M059J (cell line): ENCODE measurements around the gene PROS1. TPM values are rescaled to one million over a fixed set of nuclear protein-coding genes. Genes with fewer than 3 reads are reported as not detected.
"Not testable (repeated sequence)": the region's sequence is repeated elsewhere in the genome, so short reads cannot be mapped to it uniquely, and the experiment has no call there.

ENCODE experiments used
- DNase-seq: peaks from one replicate; pipeline ENCODE4 v3.0.0-alpha.2; 2012; ENCODE audit warnings: low read depth
- total RNA-seq: library from RNA; depleted of rRNA; stranded (reverse); fragments of >200 nt; shearing (Covaris generic); gene quantifications from 2 replicates; pipeline ENCODE4 v1.2.3, GENCODE V29; 2014

Gene PROS1
- total RNA-seq, 1 experiment from 2014 or later = 4.0 TPM

DNA sequence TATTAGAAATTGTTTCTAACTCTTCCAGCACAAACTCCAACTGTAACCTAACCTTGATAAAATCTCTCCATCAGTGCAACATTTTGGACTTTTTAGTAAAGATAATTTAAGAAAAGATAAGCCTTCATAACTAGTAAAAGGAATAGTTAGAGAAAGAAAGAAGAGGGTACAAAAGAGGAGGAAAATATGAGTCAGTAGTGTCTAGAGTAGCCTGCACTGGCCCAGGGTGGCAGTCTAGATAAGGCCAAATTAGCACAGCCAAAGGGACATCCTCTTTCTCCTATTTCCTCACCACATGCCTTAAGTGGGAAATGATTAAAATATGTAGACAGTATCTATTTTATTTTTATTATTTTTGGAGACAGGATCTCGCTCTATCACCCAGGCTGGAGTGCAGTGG lies 3.7 kb downstream of the PROS1 start:
- DNase-seq = no peak

DNA sequence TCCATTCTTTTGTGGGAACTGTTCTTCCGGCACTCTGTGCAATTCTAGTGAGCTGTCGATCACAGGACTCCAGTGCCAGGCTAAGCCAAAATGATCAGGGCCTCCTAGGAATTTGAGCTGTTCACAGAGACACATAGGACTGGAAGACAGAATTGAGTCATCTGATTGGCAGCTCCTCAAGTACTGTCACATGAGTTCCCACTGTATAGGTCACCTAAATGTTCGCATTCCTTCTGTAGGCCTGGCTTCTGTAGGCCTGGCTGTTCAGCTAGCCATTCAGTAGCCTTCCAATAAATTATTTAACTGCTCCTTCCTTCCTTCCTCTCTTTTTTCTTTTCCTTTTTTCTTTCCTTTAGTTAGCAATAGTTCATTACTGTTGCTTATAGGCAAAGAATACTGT lies 4.3 kb downstream of the PROS1 start:
- DNase-seq = peak; percentile 57

DNA sequence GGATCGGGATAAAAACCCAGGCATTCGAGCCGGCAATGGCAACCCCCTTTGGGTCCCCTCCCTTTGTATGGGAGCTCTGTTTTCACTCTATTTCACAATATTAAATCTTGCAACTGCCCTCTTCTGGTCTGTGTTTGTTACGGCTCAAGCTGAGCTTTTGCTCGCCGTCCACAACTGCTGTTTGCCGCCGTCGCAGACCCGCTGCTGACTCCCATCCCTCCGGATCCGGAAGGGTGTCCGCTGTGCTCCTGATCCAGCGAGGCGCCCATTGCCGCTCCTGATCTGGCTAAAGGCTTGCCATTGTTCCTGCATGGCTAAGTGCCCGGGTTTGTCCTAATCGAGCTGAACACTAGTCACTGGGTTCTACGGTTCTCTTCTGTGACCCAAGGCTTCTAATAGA lies 8.6 kb downstream of the PROS1 start:
- not testable (repeated sequence) for DNase-seq

DNA sequence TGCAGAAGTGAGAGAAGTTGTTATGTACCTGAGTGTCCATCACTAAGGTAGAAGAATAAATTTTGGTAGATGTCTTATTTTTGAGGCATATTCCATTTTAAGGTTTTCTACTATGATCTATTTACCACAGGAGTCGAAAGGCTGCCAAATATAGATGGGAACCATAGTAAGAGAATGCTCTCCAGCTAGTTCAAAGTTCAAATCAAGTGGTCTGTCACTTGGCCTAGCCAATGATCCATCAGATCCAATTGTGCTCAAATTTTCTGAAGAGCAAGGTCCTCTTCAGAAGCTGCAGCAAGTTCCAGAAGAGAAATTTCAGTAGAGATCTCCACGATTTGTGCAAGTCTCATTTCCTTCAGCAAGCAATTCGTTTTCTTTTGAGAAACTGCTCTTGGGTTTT lies 10.9 kb downstream of the PROS1 start:
- no peak for DNase-seq

DNA sequence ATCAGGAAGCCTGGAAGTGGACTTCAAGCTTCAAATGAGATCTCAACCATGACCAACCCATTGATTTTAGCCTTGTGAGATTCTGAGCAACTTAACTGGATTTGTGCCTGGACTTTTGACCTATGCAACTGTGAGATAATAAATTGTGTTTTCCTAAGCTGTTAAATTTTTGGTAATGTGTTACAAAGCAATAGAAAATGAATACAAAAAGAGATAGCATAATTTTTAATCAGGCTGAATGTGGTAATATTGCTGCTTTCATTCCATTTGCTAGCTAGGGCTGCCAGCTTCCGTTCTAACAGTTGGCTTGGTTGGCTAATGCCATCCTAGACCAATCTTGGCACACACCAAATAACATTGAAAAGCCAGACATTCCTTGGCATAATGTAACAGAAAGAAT lies 12.2 kb downstream of the PROS1 start:
- no peak for DNase-seq

DNA sequence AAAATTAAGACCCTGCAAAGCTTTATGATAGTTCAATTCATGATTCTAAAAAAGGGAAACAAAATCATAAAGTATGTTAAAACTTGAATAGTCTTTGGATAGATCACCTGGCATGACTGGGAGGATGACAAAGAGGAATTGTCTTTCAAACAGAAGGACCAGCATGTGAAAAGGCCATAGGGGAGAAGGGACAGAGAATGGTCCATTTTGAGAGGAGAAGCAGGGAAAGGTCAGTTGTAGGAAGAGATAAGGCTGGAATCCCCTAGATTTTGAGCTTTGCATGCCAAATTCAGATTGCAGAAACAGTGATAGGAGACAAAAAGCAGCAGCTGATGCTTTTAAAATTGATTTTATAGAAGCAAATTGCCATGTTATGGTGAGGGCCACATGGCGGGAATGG lies 12.7 kb downstream of the PROS1 start:
- no peak for DNase-seq

DNA sequence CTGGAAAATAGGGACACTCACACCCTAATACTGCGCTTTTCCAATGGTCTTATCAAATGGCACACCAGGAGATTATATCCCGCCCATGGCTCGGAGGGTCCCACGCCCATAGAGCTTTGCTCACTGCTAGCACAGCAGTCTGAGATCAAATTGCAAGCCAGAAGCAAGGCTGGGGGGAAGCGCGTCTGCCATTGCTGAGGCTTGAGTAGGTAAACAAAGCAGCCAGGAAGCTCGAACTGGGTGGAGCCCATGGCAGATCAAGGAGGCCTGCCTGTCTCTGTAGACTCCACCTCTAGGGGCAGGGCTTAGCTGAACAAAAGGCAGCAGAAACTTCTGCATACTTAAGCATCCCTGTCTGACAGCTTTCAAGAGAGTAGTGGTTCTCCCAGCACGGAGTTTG lies 23.7 kb downstream of the PROS1 start:
- peak; percentile 10 for DNase-seq

DNA sequence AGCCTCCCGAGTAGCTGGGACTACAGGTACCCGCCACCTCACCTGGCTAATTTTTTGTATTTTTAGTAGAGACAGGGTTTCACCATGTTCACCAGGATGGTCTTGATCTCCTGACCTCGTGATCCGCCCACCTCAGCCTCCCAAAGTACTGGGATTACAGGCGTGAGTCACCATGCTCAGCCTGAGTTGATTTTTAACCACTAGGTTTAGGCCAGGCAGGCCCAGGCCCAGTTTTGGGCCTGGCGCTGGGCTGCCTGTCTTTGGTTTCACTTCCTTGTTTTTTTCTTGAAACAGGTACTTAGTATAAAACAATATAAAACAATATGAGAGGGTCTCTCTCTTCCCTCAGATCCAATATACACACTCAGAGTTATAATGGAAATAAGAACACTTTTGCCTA lies 36.2 kb downstream of the PROS1 start:
- not testable (repeated sequence) for DNase-seq

DNA sequence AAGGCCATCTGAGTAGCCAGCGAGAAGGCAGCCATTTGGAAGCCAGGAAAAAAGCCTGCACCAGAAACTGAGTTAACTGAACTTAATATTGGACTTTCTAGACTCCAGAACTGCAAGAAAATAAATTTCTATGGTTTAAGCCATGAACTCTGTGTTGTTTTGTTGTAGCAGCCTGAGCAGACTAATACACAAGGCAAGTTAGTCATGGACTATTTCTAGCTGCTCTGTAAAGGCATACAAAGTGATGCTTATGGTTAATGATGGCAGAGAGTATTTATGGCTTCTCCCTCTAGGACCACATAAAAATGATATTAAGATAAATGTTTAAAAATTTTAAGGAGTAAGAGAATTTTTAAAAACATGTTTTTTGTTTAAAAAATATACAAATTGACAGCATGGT lies 37.1 kb downstream of the PROS1 start:
- no peak for DNase-seq

DNA sequence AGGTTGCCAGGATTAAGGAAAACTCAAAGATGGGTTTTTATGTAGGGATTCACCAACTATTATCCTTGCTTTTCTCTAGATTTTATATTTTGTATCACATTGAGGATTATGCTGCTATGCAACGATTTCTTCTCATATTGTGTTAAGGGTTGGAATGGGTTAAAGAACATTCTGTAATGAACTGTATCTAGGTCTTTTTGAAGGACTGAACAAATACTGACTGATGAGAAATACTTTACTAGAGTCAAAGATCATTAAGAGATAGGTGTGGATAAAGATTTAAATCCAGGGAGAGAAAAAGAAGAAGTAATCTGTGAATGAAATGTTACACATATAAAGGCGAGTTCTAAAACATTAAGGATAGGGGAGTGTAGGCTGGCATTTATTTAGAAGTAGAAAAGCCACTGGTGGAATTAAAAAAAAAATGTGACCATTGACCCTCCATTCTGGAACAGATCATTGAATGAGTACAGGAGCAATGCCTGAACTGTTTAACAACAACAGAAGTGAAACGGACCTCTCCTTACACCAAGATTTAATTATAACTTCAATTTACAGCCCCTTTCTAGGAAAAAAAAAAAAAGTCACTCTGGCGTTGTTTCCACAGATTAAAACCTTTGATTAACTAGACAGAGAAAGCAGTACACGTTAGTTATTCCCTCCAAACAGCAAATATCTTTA lies 39.2 kb downstream of the PROS1 start:
- DNase-seq = no peak

DNA sequence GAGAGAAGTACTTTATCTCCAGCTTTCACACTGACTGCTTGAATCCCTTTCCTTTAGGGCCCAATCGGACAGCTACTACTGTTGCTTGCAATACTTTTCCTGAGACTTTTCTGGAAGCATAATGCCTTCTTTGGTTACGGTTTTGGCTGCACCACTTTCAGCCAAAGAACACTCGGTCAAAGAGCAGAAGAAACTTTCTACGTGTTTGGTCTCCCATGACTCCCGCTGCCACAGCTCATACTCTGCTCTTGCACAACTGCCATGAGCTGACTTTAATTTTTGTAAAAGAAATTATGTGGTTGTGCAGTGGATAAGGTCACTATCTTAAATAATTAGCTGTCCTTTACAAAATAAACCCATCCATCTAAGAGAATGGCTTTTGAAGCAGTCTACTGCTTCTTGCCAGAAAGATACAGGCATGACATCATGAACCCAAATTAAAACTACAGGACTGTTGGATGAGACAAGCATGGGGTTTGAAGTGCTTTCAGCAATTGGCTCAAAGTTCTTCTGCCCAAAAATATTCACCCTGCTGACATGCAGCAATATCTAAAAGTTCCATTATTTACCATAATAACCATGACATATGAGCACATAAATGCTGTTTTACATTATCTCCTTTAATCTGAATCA lies 42.0 kb downstream of the PROS1 start:
- DNase-seq = no peak

DNA sequence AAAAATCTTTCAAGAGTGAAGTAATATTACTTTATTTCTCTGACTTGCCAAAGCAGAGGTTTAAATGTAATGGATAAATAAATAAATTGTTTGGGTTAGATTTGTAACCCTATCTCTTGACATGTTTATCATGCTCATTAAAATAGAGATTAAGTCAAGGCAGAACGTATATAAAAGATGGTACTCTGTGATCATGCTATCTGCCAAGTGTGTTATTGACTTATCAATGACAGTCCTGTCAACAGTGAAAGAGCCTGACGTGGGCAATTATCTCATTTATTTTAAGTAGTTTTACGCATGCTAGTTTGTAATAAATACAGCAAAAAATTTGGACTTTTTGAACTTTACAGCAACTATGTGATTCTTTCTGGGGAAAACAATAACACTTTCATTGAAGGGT lies 43.7 kb downstream of the PROS1 start:
- DNase-seq = no peak

DNA sequence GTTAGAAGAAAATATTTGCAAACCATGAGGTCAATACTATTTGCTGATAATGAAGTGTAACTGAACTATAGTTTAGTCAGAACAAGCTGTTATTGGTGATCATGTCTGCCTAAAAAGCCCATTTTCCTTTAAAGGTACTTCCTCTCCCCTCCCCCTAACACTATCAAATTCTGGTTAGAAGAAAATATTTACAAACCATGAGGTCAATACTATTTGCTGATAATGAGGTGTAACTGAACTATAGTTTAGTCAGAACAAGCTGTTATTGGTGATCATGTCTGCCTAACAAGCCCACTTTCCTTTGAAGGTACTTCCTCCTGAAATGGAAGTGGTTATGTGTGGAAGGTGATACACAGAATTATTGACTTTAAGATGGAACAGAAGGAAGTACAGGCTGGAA lies 46.9 kb downstream of the PROS1 start:
- DNase-seq = no peak

DNA sequence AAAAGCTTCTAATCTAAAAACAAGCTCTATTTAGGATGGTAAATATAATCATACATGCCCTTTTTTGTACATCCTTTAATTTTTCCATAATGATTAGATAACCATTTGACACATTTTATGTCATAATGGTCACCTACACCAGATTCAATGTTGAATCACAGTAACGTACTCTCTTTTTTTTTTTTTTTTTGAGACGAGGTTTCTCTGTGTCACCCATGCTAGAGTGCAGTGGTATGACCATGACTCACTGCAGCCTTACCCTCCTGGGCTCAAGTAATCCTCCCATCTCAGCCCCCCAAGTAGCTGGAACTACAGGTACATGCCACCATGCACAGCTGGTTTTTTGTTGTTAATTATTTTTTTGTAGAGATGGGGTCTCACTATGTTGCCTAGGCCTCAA lies 49.2 kb downstream of the PROS1 start:
- peak; percentile 17 for DNase-seq

DNA sequence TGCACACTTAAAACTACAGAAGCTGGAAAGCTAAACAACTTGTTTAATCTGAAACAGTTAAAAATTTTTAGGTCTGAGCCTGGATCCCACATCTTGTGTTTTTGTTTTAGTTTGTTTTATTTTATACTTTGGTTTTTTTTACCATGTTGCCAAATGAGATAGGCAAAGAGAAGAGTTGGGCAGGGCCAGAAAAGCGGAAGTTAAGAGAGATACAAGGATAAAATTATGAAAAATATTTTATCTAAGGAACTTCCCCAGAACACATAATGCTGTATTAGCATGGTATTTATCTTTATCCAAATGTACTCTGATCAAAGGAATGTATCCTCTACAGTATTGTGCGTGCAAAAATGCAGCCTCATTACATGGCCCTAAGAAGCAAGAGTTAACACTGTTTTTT lies 50.7 kb downstream of the PROS1 start:
- no peak for DNase-seq

DNA sequence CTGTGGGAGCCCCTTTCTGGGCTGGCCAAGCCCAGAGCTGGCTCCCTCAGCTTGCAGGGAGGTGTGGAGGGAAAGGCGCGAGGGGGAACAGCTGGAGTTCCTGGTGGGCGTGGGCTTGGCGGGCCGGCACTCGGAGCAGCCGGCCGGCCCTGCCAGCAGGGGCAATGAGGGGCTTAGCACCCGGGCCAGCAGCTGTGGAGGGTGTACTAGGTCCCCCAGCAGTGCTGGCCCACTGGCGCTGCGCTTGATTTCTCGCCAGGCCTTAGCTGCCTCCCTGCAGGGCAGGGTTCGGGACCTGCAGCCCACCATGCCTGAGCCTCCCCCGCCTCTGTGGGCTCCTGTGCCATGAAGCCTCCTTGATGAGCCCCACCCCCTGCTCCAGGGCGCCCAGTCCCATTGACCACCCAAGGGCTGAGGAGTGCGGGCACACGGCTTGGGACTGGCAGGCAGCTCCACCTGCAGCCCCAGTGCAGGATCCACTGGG lies 56.1 kb downstream of the PROS1 start:
- not testable (repeated sequence) for DNase-seq

DNA sequence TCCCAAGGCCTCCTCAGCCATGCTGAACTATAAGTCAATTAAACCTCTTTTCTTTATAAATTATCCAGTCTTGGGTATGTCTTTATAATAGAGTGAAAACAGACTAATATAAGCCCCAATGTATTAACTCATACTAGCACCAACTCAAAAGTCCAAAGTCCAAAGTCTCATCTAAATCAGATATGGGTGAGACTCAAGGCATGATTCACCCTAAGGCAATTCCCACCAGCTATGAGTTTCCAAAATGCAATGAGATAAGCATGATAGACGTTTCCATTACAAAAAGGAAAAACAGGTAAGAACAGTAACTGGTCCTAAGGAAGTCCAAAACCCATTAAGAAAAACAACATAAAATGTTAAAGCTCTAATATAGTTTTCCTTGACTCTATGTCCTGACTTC lies 60.1 kb downstream of the PROS1 start:
- not testable (repeated sequence) for DNase-seq

DNA sequence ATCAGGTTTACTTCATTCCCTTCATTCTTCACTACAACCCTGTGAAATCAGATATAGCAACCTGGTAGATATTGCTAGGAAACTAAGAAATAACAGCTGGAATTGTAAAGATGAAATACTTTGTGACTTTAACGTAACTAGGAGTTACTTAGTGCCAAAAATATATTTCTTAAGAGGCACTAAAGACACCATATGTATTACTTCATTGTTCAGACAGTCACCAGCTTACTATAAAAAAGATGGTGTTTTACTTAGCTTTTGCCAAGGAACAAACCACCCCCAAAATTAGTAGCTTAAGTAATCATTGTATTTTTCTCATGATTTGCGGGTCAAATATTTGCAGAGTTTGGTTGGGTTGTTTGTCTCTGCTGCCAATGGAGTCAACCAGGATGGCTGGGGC lies 62.5 kb downstream of the PROS1 start:
- DNase-seq = no peak

DNA sequence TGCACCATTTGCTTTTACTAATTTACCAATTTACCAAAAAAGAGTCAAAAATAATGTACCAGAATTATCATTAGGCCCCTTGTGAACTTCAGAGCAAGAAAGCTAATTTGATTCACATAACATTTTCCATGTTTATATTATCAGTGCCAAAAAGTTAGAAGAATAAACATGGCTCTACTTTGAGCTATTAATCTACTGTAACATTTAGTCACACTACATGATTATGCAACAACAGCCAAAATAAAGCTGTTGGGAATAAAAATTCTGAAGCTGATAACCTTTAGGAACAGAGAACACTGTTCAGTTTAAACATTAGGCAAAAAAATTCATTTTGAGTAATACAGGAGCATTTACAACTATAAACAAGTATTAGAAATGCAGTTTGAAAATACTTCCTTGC lies 63.6 kb downstream of the PROS1 start:
- peak; percentile 39 for DNase-seq

DNA sequence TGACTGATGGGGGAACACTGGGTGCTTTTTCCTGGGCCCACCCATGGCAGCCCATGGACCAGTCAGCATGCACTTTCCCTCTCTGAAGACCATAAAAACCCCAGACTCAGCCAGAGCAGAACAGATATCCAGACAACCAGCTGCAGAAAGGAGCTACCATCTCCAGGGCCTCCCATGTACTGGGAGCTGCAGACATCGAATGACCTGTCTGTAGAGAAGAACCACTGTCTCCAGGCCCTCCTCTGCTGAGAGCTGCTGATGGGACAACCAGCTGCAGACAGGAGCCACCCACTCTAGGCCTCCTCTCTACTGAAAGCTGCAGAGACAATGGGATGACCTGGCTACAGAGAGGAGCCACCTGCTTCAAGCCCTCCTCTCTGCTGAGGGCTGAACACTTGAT lies 66.6 kb downstream of the PROS1 start:
- no peak for DNase-seq

DNA sequence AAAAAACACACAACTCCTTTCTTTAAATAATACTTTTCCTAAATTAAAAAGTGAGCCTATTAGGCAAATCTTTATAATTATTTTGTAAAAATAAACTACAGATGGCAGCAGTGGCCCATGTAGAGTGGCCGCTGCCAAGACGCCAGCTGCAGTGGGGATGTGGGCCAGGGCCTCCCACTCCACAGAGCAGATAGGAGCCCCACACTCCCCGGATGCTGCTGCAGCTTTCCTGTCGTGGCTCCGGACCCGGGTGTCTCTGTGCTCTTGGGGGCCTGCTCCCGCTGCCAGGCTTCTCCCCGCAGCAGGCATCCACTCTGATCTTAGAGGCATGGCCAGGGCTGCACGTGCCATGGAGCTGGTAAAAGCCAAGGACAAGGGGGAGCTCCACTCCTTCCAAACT lies 67.5 kb downstream of the PROS1 start:
- no peak for DNase-seq

DNA sequence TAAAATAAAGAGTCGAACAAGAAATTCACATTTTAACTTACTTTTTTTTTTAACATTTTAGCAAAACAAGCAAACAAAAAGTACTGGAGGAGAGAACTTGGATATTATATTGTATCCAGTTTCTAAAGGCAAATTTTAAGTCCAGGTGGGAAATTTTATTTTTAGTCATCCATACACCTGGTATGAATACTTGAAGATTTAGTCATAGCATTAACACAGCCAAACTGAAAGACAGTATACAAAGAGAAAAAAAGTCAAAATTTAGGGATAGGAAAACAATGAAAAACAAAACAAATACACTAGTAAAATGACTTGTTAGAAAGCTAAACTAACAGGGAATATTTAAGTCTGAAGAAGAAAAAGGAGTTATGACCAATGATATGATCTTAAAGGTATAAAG lies 69.1 kb downstream of the PROS1 start:
- DNase-seq = no peak

DNA sequence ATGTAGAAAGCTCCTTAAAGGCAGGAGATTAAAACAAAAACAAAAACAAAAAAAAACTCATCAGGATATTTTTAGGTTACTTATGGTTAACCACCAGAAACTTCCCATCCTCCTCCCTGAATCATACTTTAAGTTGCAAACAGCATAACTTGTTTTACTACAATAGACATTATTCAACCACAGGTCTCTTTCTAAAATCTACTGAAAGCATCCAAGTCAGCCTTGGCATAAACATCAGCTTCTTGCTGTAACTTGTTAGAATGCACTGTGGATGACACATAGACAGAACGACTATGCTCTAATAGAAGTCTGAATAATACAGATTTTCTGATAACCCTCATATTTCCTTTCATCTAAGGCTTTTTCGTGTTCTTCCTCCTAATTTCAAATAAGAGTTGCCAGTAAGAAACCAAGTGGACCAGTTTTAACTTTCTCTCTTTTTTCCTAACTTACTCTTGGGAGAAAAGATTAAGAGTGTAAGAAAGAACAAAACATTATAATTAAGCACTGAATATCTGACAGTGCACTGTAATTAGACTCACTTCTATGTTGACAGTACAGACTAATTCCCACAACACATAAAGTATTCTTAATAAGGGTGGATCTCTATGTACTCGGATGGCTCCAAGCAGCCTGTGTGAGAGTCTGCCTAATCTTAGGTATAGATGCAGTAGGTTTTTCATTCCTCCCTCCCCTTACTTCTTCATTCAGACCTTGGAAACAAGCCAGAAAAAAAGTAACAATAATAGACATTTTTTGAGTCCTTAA lies 95.3 kb downstream of the PROS1 start:
- DNase-seq = peak; percentile 47
